Measurements from ENCODE around the gene SMARCD3. TPM values are rescaled to one million over a fixed set of nuclear protein-coding genes. Genes with fewer than 3 reads are reported as not detected.

The SMARCD3 gene
- total and polyA plus RNA-seq, 9 of the 15 experiments (the other 6 are each of a cell fraction or from before 2014, with no cell fraction given), result 0.43 to 3.6 (median 2.6) TPM

DNA sequence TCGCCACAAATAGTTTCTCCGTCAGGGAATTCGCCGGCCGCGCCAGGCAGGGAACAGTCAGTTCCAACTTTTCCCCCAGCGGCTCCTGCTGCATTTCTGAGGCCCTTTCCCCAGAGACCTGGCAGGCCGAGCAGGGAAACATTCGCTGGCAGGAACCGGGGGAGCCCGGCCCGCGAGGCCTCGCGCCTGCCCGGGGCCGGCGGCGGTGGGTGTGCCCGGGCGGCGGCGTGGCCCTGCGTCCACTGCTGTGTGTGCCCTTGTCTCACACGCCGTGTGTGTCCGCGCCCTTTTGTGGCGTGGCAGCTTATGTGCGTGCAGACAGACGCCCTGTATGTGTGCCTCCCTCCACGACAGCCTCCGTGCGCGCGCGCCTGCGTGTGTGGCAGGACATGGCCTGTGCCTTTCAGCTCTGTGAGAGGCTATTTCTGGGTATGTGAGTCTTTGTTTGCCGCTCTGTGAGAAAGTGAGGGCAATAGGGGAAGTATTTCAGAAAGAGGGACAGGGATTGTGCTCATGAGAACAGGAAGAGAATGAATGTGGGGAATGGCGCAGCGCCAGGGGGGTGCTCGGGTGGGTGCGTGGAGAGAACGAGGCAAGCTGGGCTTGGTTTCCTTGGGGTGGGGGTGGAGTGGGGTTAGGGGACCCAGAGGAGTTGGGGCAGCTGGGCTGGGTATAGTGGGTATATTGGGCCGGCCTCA is 689 bp upstream of the SMARCD3 start:
- WGBS (ENCODE audit: insufficient coverage, low coverage, missing lambda C conversion rate), result 18% methylated on average over 43 of the region's 45 CpGs
- Histone ChIP-seq H3K27ac (ENCODE audit: extremely low read depth, low read depth, low read length) (no peak overlapping the region), H3K4me1 (replicated peaks in 1 of 2; ENCODE audit: control insufficient read depth in 2 of 2, insufficient read depth in 2 of 2, low read length in 2 of 2) (peaks cover 28 to 78% of the 10 kb centered on the region in 2 experiments), H2AFZ (ENCODE audit: low read depth, low read length) (peak overlapping the region; percentile 68), H3K36me3 (ENCODE audit: control insufficient read depth, insufficient read depth, low read length) (no peaks in the 10 kb centered on the region), H3K4me3 (peak overlapping the region; percentile 32; the same call in 1 of the 2 replicates), H3K9me1 (ENCODE audit: control insufficient read depth, insufficient read depth, low read length) (peaks cover 4% of the 10 kb centered on the region), H3K27me3 (ENCODE audit: control insufficient read depth in 2 of 2, insufficient read depth in 2 of 2, low read length in 2 of 2) (peaks cover 26 to 57% of the 10 kb centered on the region in 2 experiments), H3K79me2 (ENCODE audit: control insufficient read depth, insufficient read depth, low read length) (no peaks in the 10 kb centered on the region), H4K20me1 (replicated peaks; ENCODE audit: control insufficient read depth, insufficient read depth, low read length) (peaks cover 26% of the 10 kb centered on the region; the same call in 1 of the 2 replicates), H3K9ac (ENCODE audit: insufficient read depth in 1 of 2, low read depth in 2 of 2, low read length in 2 of 2) (peak overlapping the region; percentile 5 to 84; a peak in 2 of 4 replicates), H3K4me2 (ENCODE audit: insufficient read depth, low read length) (peak overlapping the region; percentile 66), H3K9me3 (replicated peaks; ENCODE audit: control insufficient read depth, insufficient read depth, low read depth, low read length) (no peaks in the 10 kb centered on the region)
- intact Hi-C loops (cut with micrococcal nuclease) (no loop called here), in situ Hi-C loops (cut with MboI) (no loop called here)
- ChIA-PET CTCF (ENCODE audit: low intra/inter-chr PET ratio) (interaction anchor here (1.6 kb wide), 1 partner anchor 54 kb away, joined by 11 read pairs; no protein-coding TSS in a partner anchor), POLR2A (interaction anchor here (0.7 to 1.7 kb wide), 3 partner anchors 23 to 73 kb away, joined by 3 to 6 read pairs (median 4); no protein-coding TSS in a partner anchor)
- FAIRE-seq (no peak), ATAC-seq (peak; percentile 5), DNase-seq (ENCODE audit: extremely low read depth in 1 of 4, low spot score in 3 of 4) (peak in 3 of 4 experiments; percentile 56 to 63 (median 61))
- no TSS peak for BruUV-seq (replicated peaks)
- no peak for TF ChIP-seq ZNF282 (CRISPR knock-in tag; IDR thresholded peaks at IDR 0.05)
- TF ChIP-seq ZNF24 (IDR thresholded peaks at IDR 0.05), result no peak
- TF ChIP-seq, protein P1, sequence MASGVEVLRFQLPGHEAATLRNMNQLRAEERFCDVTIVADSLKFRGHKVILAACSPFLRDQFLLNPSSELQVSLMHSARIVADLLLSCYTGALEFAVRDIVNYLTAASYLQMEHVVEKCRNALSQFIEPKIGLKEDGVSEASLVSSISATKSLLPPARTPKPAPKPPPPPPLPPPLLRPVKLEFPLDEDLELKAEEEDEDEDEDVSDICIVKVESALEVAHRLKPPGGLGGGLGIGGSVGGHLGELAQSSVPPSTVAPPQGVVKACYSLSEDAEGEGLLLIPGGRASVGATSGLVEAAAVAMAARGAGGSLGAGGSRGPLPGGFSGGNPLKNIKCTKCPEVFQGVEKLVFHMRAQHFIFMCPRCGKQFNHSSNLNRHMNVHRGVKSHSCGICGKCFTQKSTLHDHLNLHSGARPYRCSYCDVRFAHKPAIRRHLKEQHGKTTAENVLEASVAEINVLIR (CRISPR knock-in tag; IDR thresholded peaks at IDR 0.05), result no peak
- no peak for TF ChIP-seq ZFP36 (IDR thresholded peaks at IDR 0.05; ENCODE audit: low read depth, low read length, partially characterized antibody)
- TF ChIP-seq, protein P2, sequence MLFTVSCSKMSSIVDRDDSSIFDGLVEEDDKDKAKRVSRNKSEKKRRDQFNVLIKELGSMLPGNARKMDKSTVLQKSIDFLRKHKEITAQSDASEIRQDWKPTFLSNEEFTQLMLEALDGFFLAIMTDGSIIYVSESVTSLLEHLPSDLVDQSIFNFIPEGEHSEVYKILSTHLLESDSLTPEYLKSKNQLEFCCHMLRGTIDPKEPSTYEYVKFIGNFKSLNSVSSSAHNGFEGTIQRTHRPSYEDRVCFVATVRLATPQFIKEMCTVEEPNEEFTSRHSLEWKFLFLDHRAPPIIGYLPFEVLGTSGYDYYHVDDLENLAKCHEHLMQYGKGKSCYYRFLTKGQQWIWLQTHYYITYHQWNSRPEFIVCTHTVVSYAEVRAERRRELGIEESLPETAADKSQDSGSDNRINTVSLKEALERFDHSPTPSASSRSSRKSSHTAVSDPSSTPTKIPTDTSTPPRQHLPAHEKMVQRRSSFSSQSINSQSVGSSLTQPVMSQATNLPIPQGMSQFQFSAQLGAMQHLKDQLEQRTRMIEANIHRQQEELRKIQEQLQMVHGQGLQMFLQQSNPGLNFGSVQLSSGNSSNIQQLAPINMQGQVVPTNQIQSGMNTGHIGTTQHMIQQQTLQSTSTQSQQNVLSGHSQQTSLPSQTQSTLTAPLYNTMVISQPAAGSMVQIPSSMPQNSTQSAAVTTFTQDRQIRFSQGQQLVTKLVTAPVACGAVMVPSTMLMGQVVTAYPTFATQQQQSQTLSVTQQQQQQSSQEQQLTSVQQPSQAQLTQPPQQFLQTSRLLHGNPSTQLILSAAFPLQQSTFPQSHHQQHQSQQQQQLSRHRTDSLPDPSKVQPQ (CRISPR knock-in tag; IDR thresholded peaks at IDR 0.05; ENCODE audit: borderline replicate concordance), result no peak
- no peak for TF ChIP-seq EWSR1 (IDR thresholded peaks at IDR 0.05; ENCODE audit: borderline replicate concordance, low read depth, partially characterized antibody)
- peak; percentile 8; the same call in 1 of the 2 replicates for TF ChIP-seq PHF8 (IDR thresholded peaks at IDR 0.05; ENCODE audit: borderline replicate concordance, low read length)
- TF ChIP-seq, protein P3, sequence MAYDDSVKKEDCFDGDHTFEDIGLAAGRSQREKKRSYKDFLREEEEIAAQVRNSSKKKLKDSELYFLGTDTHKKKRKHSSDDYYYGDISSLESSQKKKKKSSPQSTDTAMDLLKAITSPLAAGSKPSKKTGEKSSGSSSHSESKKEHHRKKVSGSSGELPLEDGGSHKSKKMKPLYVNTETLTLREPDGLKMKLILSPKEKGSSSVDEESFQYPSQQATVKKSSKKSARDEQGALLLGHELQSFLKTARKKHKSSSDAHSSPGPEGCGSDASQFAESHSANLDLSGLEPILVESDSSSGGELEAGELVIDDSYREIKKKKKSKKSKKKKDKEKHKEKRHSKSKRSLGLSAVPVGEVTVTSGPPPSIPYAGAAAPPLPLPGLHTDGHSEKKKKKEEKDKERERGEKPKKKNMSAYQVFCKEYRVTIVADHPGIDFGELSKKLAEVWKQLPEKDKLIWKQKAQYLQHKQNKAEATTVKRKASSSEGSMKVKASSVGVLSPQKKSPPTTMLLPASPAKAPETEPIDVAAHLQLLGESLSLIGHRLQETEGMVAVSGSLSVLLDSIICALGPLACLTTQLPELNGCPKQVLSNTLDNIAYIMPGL (CRISPR knock-in tag; IDR thresholded peaks at IDR 0.05), result 0 out of 2 replicates have a peak, but pooled peaks have one; percentile 31
- peak; percentile 11 for TF ChIP-seq SAP30 (IDR thresholded peaks at IDR 0.05; ENCODE audit: borderline replicate concordance, insufficient read depth, low read depth, low read length, poor library complexity, severe bottlenecking)
- no peak for TF ChIP-seq HMG20A (CRISPR knock-in tag; conservative IDR thresholded peaks at IDR 0.05)
- no peak for TF ChIP-seq TFAM (CRISPR knock-in tag; conservative IDR thresholded peaks at IDR 0.05)
- no peak for TF ChIP-seq MTA2 (IDR thresholded peaks at IDR 0.05; ENCODE audit: low read depth)
- no peak for TF ChIP-seq SETDB1 (IDR thresholded peaks at IDR 0.05; ENCODE audit: low read length)

All from K562 (cell line).